ENCODE data around the gene PRKCE. TPM values are rescaled to one million over a fixed set of nuclear protein-coding genes. Genes with fewer than 3 reads are reported as not detected.

Gene PRKCE
- total and polyA plus RNA-seq, 2 donors (not counting 3 experiments of a cell fraction or from before 2014, with no cell fraction given), result 27.9 to 33.9 TPM

DNA sequence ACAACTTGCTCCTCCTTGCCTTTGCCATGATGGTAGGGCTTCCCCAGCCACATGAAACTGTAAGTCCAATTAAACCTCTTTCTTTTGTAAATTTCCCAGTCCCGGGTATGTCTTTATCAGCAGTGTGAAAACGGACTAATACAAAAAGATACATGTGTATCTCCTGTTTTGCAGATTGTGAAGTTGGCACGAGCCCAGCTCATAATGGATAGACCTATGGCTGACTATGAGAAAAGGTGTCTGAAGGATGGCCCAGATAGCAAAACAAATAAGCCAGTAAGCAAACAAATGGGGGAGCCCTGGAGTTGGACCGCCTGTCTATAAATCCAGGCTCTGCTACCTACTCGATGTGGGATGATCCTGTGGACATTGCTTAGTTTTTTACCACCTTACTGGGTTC lies 15.5 kb upstream of the PRKCE start:
- no peak overlapping the region for H3K9ac ChIP-seq (replicated peaks; ENCODE audit: extremely low read depth, insufficient read depth, low read length)
- no peaks in the 10 kb centered on the region for H3K9me3 ChIP-seq (replicated peaks; ENCODE audit: control insufficient read depth, insufficient read depth, low read length)
- POLR2A ChIA-PET, result no interaction called here
- BruUV-seq (replicated peaks), result no TSS peak
- H4K20me1 ChIP-seq (replicated peaks; ENCODE audit: control insufficient read depth, extremely low read depth, insufficient read depth, low read length), result no peaks in the 10 kb centered on the region
- TF ChIP-seq, protein P1, sequence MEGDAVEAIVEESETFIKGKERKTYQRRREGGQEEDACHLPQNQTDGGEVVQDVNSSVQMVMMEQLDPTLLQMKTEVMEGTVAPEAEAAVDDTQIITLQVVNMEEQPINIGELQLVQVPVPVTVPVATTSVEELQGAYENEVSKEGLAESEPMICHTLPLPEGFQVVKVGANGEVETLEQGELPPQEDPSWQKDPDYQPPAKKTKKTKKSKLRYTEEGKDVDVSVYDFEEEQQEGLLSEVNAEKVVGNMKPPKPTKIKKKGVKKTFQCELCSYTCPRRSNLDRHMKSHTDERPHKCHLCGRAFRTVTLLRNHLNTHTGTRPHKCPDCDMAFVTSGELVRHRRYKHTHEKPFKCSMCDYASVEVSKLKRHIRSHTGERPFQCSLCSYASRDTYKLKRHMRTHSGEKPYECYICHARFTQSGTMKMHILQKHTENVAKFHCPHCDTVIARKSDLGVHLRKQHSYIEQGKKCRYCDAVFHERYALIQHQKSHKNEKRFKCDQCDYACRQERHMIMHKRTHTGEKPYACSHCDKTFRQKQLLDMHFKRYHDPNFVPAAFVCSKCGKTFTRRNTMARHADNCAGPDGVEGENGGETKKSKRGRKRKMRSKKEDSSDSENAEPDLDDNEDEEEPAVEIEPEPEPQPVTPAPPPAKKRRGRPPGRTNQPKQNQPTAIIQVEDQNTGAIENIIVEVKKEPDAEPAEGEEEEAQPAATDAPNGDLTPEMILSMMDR (IDR thresholded peaks at IDR 0.05; ENCODE audit: extremely low read depth in 1 of 2, insufficient read depth in 1 of 2, low read depth in 1 of 2, low read length in 2 of 2), result no peak
- TF ChIP-seq EZH2 (IDR thresholded peaks at IDR 0.05; ENCODE audit: borderline replicate concordance, low read depth, low read length, severe bottlenecking) (no peak), GATA2 (IDR thresholded peaks at IDR 0.05; ENCODE audit: insufficient read depth, insufficient read length, low read depth, low read length) (no peak), POLR2A (IDR thresholded peaks at IDR 0.05; ENCODE audit: low read depth, low read length) (no peak), MYC (IDR thresholded peaks at IDR 0.05; ENCODE audit: low read depth, low read length) (no peak)
- TF ChIP-seq, protein P2, sequence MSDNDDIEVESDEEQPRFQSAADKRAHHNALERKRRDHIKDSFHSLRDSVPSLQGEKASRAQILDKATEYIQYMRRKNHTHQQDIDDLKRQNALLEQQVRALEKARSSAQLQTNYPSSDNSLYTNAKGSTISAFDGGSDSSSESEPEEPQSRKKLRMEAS (IDR thresholded peaks at IDR 0.05; ENCODE audit: insufficient read depth, insufficient read length), result no peak
- peaks cover 5% of the 10 kb centered on the region for H3K4me1 ChIP-seq (ENCODE audit: control insufficient read depth, extremely low read depth, insufficient read depth, low read length)
- intact Hi-C loops (cut with micrococcal nuclease) (no loop called here), dilution Hi-C loops (cut with MboI; ENCODE audit: extremely low pct_ligation_motif_present, low sequenced_read_pairs) (no loop called here)
- no peak overlapping the region for H2AFZ ChIP-seq (ENCODE audit: low read depth, low read length)
- no peak overlapping the region for H3K27ac ChIP-seq (ENCODE audit: insufficient read depth, low read depth, low read length)
- no peaks in the 10 kb centered on the region for H3K36me3 ChIP-seq (ENCODE audit: control insufficient read depth in 2 of 2, extremely low read depth in 1 of 2, insufficient read depth in 2 of 2, low read length in 2 of 2)
- no peak overlapping the region for H3K4me3 ChIP-seq (replicated peaks in 1 of 3; ENCODE audit: insufficient read depth in 1 of 3, low read depth in 1 of 3, low read length in 3 of 3)
- no peak for DNase-seq (ENCODE audit: low read depth, low spot score)
- no peaks in the 10 kb centered on the region for H3K9me1 ChIP-seq (replicated peaks; ENCODE audit: control insufficient read depth, extremely low read depth, insufficient read depth, low read length)
- no peaks in the 10 kb centered on the region for H3K79me2 ChIP-seq (ENCODE audit: control insufficient read depth, insufficient read depth, low read length)
- no peak for FAIRE-seq
- peaks cover 0 to 2% of the 10 kb centered on the region in 2 experiments for H3K27me3 ChIP-seq (ENCODE audit: control insufficient read depth in 2 of 2, insufficient read depth in 2 of 2, low read length in 2 of 2)
- CTCF ChIA-PET, result interaction anchor here (1.8 kb wide), 1 partner anchor 51 kb away, joined by 4 read pairs; no protein-coding TSS in a partner anchor
- no peak overlapping the region for H3K4me2 ChIP-seq (ENCODE audit: insufficient read depth, low read length)

DNA sequence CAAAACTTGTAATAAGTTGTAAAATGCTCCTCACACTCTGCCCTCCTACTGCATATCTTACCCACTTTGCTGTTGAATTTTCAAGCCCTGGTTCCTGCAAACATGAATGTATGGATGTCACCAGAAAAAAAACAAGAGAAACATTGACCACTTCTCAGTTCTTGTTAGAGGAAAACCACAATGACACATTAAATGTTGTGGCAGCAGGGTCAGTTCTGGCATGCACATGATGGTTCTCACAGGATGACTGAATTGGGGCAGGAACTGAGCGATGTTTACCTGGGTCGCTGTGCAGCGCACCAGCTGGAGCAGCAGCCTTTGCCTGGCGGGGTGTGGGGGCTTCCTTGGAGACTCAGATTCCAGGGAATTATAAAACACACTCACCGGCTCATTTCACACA lies 14.0 kb upstream of the PRKCE start:
- DNase-seq (ENCODE audit: low read depth, low spot score), result peak; percentile 29
- H3K4me2 ChIP-seq (ENCODE audit: insufficient read depth, low read length), result no peak overlapping the region
- no peak overlapping the region for H2AFZ ChIP-seq (ENCODE audit: low read depth, low read length)
- no peak overlapping the region for H3K27ac ChIP-seq (ENCODE audit: insufficient read depth, low read depth, low read length)
- peak; percentile 83 for FAIRE-seq
- dilution Hi-C loops (cut with MboI; ENCODE audit: extremely low pct_ligation_motif_present, low sequenced_read_pairs), result no loop called here
- TF ChIP-seq GATA2 (IDR thresholded peaks at IDR 0.05; ENCODE audit: insufficient read depth, insufficient read length, low read depth, low read length), result no peak
- TF ChIP-seq FOS (IDR thresholded peaks at IDR 0.05; ENCODE audit: borderline replicate concordance, insufficient read depth, low read length), result peak; percentile 72
- TF ChIP-seq POLR2AphosphoS5 (IDR thresholded peaks at IDR 0.05; ENCODE audit: insufficient read depth, low read depth, low read length), result peak; percentile 32
- TF ChIP-seq, protein P2 (IDR thresholded peaks at IDR 0.05; ENCODE audit: insufficient read depth, insufficient read length), result no peak
- no peaks in the 10 kb centered on the region for H3K36me3 ChIP-seq (ENCODE audit: control insufficient read depth in 2 of 2, extremely low read depth in 1 of 2, insufficient read depth in 2 of 2, low read length in 2 of 2)
- no peak overlapping the region for H3K9ac ChIP-seq (replicated peaks; ENCODE audit: extremely low read depth, insufficient read depth, low read length)
- no peaks in the 10 kb centered on the region for H3K79me2 ChIP-seq (ENCODE audit: control insufficient read depth, insufficient read depth, low read length)
- no peaks in the 10 kb centered on the region for H4K20me1 ChIP-seq (replicated peaks; ENCODE audit: control insufficient read depth, extremely low read depth, insufficient read depth, low read length)
- no TSS peak for BruUV-seq (replicated peaks)
- no peaks in the 10 kb centered on the region for H3K9me3 ChIP-seq (replicated peaks; ENCODE audit: control insufficient read depth, insufficient read depth, low read length)
- intact Hi-C loops (cut with micrococcal nuclease), result no loop called here
- no peak overlapping the region for H3K4me3 ChIP-seq (replicated peaks in 1 of 3; ENCODE audit: insufficient read depth in 1 of 3, low read depth in 1 of 3, low read length in 3 of 3)
- H3K4me1 ChIP-seq (ENCODE audit: control insufficient read depth, extremely low read depth, insufficient read depth, low read length), result peaks cover 5% of the 10 kb centered on the region
- CTCF ChIA-PET, result interaction anchor here (1.8 kb wide), 1 partner anchor 52 kb away, joined by 4 read pairs; no protein-coding TSS in a partner anchor
- H3K9me1 ChIP-seq (replicated peaks; ENCODE audit: control insufficient read depth, extremely low read depth, insufficient read depth, low read length), result no peaks in the 10 kb centered on the region
- no peaks in the 10 kb centered on the region for H3K27me3 ChIP-seq (ENCODE audit: control insufficient read depth in 2 of 2, insufficient read depth in 2 of 2, low read length in 2 of 2)
- POLR2A ChIA-PET, result no interaction called here
